Adrenal gland (tissue), 12 donors: ENCODE data around the gene ANKS1B. TPM values are rescaled to one million over a fixed set of nuclear protein-coding genes. Genes with fewer than 3 reads are reported as not detected.
A peak's percentile ranks its signal among the peaks of the same experiment; 100 is the strongest.

Experiments used
- DNase-seq, 7 donors: peaks; one replicate each; pipeline ENCODE4 v3.0.0-alpha.2; 2019 to 2020
- H3K27ac ChIP-seq, 5 donors: fragments of 200-600 bp; sonication (generic) in 4 of 5; 1 replicate in 3 of 5; 2 replicates in 2 of 5; pipeline versions ENCODE4 v1.5.1 to v1.8.0; 2016 to 2020; ENCODE audit warnings: mild to moderate bottlenecking in 1 of 5
- H3K27me3 ChIP-seq: fragments of 200-600 bp; 2 replicates; pipeline ENCODE4 v1.8.0; 2021
- H3K36me3 ChIP-seq, 2 donors: fragments of 200-600 bp; replicated peaks in 1 of 2; 1 replicate in 1 of 2; 2 replicates in 1 of 2; pipeline versions ENCODE4 v1.5.1 to v1.8.0; 2018 to 2022
- H3K4me1 ChIP-seq, 2 donors: fragments of 200-600 bp; replicated peaks in 1 of 2; 1 replicate in 1 of 2; 2 replicates in 1 of 2; pipeline versions ENCODE4 v1.5.1 to v1.8.0; 2018 to 2021
- H3K4me3 ChIP-seq, 4 donors: fragments of 200-600 bp; sonication (generic) in 3 of 4; one replicate each; pipeline ENCODE4 v1.5.1; 2016 to 2018
- H3K9me3 ChIP-seq, 3 donors: fragments of 200-600 bp; sonication (generic) in 1 of 3; replicated peaks in 1 of 3; 1 replicate in 2 of 3; 2 replicates in 1 of 3; pipeline versions ENCODE4 v1.5.1 to v1.8.0; 2016 to 2021
- CTCF ChIP-seq, 6 experiments: fragments of 450-650 bp in 4 of 6; fragments of 200-600 bp in 2 of 6; sonication (generic) in 1 of 6; IDR thresholded peaks; 1 replicate in 5 of 6; 2 replicates in 1 of 6; pipeline versions ENCODE4 v1.5.1 to v1.8.0; 2016 to 2021; ENCODE audit warnings: antibody characterized with exemption in 6 of 6, mild to moderate bottlenecking in 2 of 6, moderate library complexity in 1 of 6
- POLR2A ChIP-seq, 2 donors: fragments of 450-650 bp; IDR thresholded peaks; one replicate each; pipeline ENCODE4 v1.6.1; 2017; ENCODE audit warnings: antibody characterized with exemption in 2 of 2, mild to moderate bottlenecking in 2 of 2, moderate library complexity in 1 of 2
- WGBS, 4 donors: extraction: QIAGEN DNeasy Blood & Tissue Kit in 2 of 4; methylation state at CpG; one replicate each; pipeline versions ENCODE4 v1.1.5 to v1.1.7; 2013 to 2017; 5-methylcytosine and 5-hydroxymethylcytosine counted together
- intact Hi-C, 2 donors: fragments of 100-400 bp; cut with DNase I; formaldehyde crosslinking; loops; one replicate each; pipeline versions ENCODE4 v1.14.1 to v1.15.0; 2022 to 2023
- polyA plus RNA-seq, 3 donors: library from polyadenylated mRNA; stranded (reverse); fragments of 200-250 nt in 2 of 3; fragments of 350-450 nt in 1 of 3; fragmentation: Illumina TruSeq in 1 of 3; extraction: RNeasy Lipid Tissue Mini Kit (QIAGEN cat#74804) in 1 of 3; gene quantifications; one replicate each; pipeline ENCODE4 v1.2.3, GENCODE V29; 2013 to 2014
- total RNA-seq, 9 donors: library from RNA; depleted of rRNA in 4 of 9; stranded (reverse); fragments of >200 nt in 4 of 9; fragments of 120-200 nt in 1 of 9; fragmentation: NEBNext Ultra II Directional in 1 of 9; extraction: Animal tissue kit (Norgen Biotek cat#: 25700) in 1 of 9; gene quantifications; one replicate each; pipeline versions ENCODE4 v1.1.0 to v1.2.4, GENCODE V29; 2013 to 2023
- donor health status: healthy with polysubstance abuse.
- donor health status: Bipolar disorder and iron deficiency.
- donor health status: DM: yes; HTN: yes; CAD: no.
- donor health status: DM: no; HTN: no; CAD: no.
- donor health status: DM: no; HTN: no; CAD: no.
- donor health status: DM: yes; HTN: yes; CAD: no.

The ANKS1B gene
- total and polyA plus RNA-seq, 12 donors = 1.3 to 28.1 (median 8.0) TPM

GRCh38 chr12:98893126-98893674 is 1091.5 kb downstream of the ANKS1B start:
- H3K36me3 ChIP-seq = no peaks in the 10 kb centered on the region
- DNase-seq = peak in 4 of 7 donors; percentile 18 to 22 (median 20)
- no peak for TF ChIP-seq CTCF (IDR thresholded peaks at IDR 0.05)
- H3K9me3 ChIP-seq = no peaks in the 10 kb centered on the region
- WGBS, 4 donors = 7 to 16% (median 12%) methylated on average over 11 of the region's 11 CpGs
- peaks cover 4 to 6% of the 10 kb centered on the region in 2 donors for H3K4me1 ChIP-seq
- peaks cover 7% of the 10 kb centered on the region for H3K27me3 ChIP-seq
- peak overlapping the region in 1 of 4 donors; percentile 57 for H3K4me3 ChIP-seq
- intact Hi-C loops = no loop called here
- H3K27ac ChIP-seq = no peak overlapping the region

- H3K27me3 ChIP-seq = no peaks in the 10 kb centered on the region
- no peaks in the 10 kb centered on the region for H3K9me3 ChIP-seq
- WGBS, 4 donors = 46 to 71% (median 69%) methylated on average over 2 of the region's 2 CpGs
- H3K4me1 ChIP-seq = no peaks in the 10 kb centered on the region
- no peaks in the 10 kb centered on the region for H3K36me3 ChIP-seq
- intact Hi-C loops = no loop called here
- H3K27ac ChIP-seq = no peak overlapping the region
- DNase-seq = no peak
- H3K4me3 ChIP-seq = no peak overlapping the region
- TF ChIP-seq POLR2A (IDR thresholded peaks at IDR 0.05) = no peak
- TF ChIP-seq CTCF (IDR thresholded peaks at IDR 0.05) = no peak
Observed at GRCh38 chr12:98885778-98886177, 1099.0 kb downstream of the ANKS1B start.

- H3K27ac ChIP-seq = no peak overlapping the region
- intact Hi-C loops = no loop called here
Observed at GRCh38 chr12:98883231-98883630, 1101.5 kb downstream of the ANKS1B start.

GRCh38 chr12:98882526-98882925 is 1102.2 kb downstream of the ANKS1B start:
- 39 to 85% (median 82%) methylated on average over 1 of the region's 1 CpG for WGBS, 4 donors
- TF ChIP-seq POLR2A (IDR thresholded peaks at IDR 0.05) (no peak), CTCF (IDR thresholded peaks at IDR 0.05) (no peak)

More at GRCh38 chr12:98883231-98883630, 1101.5 kb downstream of the ANKS1B start:
- no peaks in the 10 kb centered on the region for H3K36me3 ChIP-seq
- 69 to 83% (median 79%) methylated on average over 2 of the region's 2 CpGs for WGBS, 4 donors
- H3K4me3 ChIP-seq = no peak overlapping the region
- no peak for TF ChIP-seq CTCF (IDR thresholded peaks at IDR 0.05)
- TF ChIP-seq POLR2A (IDR thresholded peaks at IDR 0.05) = no peak
- no peaks in the 10 kb centered on the region for H3K4me1 ChIP-seq
- no peak for DNase-seq
- H3K9me3 ChIP-seq = no peaks in the 10 kb centered on the region
- H3K27me3 ChIP-seq = no peaks in the 10 kb centered on the region

More at GRCh38 chr12:98882526-98882925, 1102.2 kb downstream of the ANKS1B start:
- no peaks in the 10 kb centered on the region for H3K4me1 ChIP-seq
- H3K9me3 ChIP-seq = no peaks in the 10 kb centered on the region
- H3K27me3 ChIP-seq = no peaks in the 10 kb centered on the region
- DNase-seq = no peak
- no peaks in the 10 kb centered on the region for H3K36me3 ChIP-seq
- intact Hi-C loops = no loop called here
- no peak overlapping the region for H3K27ac ChIP-seq
- H3K4me3 ChIP-seq = no peak overlapping the region
